Amygdala (tissue), 56 donors: ENCODE data around the gene SPDYE6.
"Not testable (repeated sequence)": the region's sequence is repeated elsewhere in the genome, so short reads cannot be mapped to it uniquely, and the experiment has no call there.

ENCODE experiments used
- DNase-seq, 56 donors: peaks; one replicate each; lab custom pipeline; 2025; lab: John Stamatoyannopoulos, UW

SPDYE6 gene

GRCh38 chr7:102319671-102320070 is 36.6 kb downstream of the SPDYE6 start:
- DNase-seq: no peak

GRCh38 chr7:102318482-102318971 is 37.7 kb downstream of the SPDYE6 start:
- DNase-seq: no peak

GRCh38 chr7:102317231-102318059 is 38.8 kb downstream of the SPDYE6 start:
- no peak for DNase-seq

DNA sequence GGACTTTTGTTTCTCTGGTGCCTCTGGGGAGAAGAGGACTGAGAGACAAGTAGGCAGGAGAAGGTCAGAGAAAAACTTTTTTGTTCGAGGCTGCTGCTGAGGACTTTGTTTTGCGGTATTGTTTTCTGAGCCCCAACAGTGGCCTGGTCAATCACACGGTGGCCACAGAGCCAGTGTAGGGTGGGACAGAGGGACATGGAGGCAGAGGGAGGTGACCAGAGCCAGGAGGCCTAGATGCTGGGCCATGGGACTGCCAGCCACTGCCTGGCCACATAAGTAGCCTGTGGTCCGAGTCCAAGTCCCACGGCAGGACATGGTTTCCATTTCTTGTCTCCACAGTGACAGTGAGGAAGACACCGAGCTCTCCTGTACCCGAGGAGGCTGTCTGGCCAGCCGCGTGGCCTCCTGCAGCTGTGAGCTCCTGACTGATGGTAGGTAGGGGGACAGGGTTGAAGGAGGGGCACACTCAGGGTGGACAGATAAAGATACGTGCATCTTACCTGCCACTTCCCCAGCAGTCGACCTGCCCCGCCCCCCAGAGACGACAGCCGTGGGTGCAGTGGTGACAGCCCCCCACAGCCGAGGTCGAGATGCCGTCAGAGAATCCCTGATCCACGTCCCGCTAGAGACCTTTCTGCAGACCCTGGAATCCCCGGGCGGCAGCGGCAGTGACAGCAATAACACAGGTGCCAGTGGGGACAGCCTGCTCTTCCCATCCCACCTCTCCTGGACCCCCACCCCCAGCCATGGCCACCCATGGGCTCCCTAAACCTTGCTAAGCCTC is 42.1 kb downstream of the SPDYE6 start:
- DNase-seq: no peak

DNA sequence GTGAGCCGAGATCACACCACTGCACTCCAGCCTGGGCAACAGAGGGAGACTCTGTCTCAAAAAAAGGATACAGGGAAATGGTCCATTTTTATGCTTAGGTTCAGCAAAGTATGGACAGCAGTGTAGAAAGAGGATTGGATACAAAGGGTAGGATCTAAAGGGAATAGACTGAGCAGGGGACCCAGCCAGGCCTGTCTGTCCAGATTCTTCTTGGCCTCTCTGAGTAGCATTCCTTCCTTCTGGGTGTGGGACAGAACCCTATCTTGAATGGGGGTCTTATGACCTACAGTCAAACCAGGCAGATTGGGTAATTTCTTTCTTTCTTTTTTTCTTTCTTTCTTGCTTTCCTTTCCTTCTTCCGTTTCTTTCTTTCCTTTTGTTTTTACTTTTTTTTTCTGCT is 43.9 kb downstream of the SPDYE6 start:
- DNase-seq: no peak

- peak in 29 of 56 donors; percentile 3 to 61 (median 30) for DNase-seq
Measured at GRCh38 chr7:102310414-102310815, 45.8 kb downstream of the SPDYE6 start.

DNA sequence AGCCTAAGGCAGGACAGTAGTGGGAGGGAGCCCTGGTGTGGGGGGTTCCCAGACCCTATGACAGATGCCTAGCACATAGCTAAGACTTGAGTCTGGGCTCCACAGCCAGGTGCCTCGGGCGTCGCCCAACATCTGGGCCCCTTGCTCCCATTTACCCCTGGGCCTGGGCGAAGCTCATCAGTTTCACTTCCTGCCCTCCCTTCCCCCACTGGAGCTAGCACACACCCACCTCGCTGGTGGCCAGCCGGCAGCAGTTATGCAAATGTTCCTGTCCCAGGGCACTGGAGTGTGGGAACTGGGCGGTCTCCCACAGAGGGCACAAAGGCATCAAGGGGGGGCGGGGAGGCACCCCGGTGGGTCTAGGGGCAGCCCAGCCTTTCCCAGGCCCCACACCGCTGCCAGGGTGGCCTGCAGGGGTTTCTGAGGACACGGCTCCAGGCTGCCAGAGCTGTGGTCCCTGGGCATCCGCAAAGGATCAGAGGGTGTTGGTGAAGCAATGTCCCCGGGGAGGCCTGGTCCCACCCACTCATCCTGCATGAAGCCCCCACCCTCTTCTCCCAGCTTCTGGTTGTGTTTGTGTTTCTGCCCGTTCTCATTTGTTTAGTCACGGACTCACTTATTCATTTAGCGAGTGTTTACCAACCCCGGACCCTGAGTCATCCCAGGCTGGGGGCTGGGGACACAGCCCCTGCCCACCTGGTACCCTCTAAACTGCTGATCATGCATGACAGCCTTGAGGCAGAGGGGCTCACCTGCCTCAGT is 49.1 kb downstream of the SPDYE6 start:
- peak in 31 of 56 donors; percentile 5 to 62 (median 33) for DNase-seq

GRCh38 chr7:102305414-102306268 is 50.6 kb downstream of the SPDYE6 start:
- DNase-seq: no peak

DNA sequence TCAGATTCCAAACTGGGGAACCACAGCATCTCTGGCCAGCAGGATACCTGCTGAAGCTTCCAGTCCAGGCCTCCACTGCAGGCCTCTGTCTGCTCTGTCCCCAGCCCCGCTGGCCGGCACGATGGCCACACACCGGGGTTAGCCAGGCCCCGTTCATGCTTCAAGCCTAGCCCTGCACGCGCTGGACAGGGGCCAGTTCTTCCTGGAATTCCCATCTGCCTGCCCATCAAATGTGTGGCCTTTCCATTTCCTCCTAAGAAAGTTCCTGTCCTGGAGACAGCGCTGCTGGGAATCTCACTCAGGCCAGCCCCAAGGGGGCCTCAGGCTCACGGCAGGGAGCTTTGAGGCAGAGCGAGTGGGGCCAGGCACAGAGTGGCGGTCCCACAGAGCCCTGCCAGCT is 51.6 kb downstream of the SPDYE6 start:
- DNase-seq: no peak

GRCh38 chr7:102303669-102304422 is 52.4 kb downstream of the SPDYE6 start:
- no peak for DNase-seq

DNA sequence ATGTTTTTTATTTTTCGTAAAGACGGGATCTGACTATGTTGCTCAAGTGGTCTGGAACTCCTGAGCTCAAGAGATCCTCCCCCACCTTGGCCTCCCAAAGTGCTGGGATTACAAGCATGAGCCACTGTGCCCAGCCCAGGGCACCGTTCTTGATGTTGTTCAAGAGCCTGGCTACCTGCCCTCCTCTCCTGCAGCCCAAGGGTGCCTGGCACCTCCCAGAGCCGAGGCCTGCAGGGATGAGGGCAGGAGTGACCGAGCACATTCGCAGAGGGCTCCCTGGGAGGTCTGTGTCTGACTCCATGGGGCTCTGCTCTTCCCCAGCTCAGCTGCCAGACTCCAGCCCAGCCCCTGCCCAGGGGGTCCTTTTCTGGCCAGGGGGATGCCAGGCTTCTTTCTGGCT is 54.2 kb downstream of the SPDYE6 start:
- DNase-seq: no peak

DNA sequence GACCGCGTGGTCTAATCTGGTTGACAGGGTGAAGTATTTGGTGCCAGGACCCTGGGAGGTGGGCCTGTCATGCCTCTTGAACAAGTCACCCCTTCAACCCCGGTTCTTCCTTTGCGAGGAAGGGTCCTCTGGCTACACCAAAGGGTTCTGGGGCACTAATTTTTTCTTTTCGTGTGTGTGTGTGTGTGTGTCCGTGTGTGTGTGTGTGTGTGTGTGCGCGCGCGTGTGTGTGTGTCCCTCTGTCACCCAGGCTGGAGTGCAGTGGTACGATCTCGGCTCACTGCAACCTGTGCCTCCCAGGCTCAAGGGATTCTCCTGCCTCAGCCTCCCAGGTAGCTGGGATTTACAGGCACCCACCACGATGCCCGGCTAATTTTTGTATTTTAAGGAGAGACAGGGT is 54.9 kb downstream of the SPDYE6 start:
- not testable (repeated sequence) for DNase-seq

DNA sequence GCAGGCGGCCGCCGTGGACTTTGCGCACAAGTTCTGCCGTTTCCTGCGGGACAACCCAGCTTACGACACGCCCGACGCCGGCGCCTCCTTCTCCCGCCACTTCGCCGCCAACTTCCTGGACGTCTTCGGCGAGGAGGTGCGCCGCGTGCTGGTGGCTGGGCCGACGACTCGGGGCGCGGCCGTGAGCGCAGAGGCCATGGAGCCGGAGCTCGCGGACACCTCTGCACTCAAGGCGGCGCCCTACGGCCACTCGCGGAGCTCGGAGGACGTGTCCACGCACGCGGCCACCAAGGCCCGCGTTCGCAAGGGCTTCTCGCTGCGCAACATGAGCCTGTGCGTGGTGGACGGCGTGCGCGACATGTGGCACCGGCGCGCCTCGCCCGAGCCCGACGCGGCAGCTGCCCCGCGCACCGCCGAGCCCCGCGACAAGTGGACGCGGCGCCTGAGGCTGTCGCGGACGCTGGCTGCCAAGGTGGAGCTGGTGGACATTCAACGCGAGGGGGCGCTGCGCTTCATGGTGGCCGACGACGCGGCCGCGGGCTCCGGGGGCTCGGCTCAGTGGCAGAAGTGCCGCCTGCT is 55.5 kb downstream of the SPDYE6 start:
- DNase-seq: no peak

DNA sequence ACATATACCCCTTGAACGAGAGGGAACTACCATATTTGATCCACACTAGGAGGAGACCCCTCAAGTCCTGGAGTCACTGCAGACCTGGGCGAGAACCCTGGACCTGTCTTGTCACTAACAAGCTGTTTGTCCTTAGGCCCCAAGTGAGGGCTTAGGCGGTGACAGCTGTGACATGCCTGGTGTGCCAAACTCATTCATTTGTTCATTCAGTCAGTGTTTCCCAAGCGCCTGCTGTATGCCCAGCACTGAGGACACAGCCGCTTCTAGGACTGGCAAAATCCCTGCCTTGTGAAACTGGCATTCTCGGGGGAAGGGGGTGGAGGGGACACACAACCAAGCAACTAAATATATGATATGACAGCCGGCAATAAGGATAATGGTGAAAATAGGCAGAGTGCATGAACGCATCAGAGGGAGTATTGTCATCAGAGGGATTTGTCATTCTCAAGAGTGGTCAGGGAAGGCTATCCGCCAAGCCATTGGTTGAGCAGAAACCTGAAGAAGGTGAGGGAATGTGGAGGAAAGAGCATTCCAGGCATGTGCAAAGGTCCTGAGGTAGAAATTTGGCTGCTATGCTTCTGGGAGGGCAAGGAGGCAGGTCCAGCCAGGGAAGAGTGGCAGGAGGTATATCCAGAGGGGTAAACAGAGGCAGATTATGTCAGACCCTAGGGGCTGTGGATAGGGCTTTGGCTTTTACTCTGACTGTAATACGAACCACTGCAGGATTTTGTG is 58.6 kb downstream of the SPDYE6 start:
- DNase-seq: no peak

DNA sequence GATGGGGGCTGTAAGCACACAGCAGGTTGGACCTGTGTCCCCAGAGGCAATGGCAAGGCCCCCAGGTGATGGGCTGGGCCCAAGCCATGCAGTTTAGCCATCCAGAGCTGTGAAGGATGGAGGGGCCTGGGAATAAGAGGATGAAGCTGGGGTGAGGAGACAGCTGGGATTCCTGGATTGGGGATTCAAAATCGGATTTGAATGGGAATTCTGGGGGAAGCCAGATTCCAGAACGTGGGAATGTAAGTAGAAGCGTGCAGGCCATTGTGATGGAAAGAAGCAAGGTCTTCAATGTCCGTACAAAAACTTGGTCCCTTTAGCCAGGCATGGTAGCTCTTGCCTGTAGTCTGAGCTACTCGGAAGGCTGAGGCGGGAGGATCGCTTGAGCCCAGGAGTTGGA is 59.7 kb downstream of the SPDYE6 start:
- no peak for DNase-seq

DNA sequence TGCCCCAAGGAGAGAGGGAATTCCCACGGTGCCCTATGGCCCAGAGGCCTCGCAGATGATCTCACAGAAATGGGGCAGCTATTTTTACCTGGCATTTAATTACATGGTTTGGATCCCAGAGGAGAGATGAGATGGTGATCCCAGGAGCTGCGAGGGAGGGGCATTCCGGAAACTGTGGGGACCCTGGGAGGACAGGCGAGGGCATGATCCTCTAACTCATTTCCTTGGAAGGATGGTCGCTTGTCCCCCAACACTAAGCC is 60.1 kb downstream of the SPDYE6 start:
- no peak for DNase-seq
